OCI-LY3 (cell line): Measurements from ENCODE around the gene TTLL9.

Source experiments
- H2AFZ ChIP-seq: fragments of 200-600, 300-600 bp; shearing (Covaris generic); 2 replicates; pipeline ENCODE4 v1.6.0; 2014; ENCODE audit warnings: antibody characterized with exemption, low read depth, low read length
- H3K27ac ChIP-seq: fragments of 200-600, 300-600 bp; sonication (generic); 2 replicates; pipeline ENCODE4 v1.5.1; 2014; ENCODE audit warnings: mild to moderate bottlenecking, low read length, moderate library complexity, mixed read lengths
- H3K27me3 ChIP-seq: fragments of 200-600, 300-600 bp; sonication (generic); 2 replicates; pipeline ENCODE4 v1.6.1; 2014; ENCODE audit warnings: low read depth, low read length, mixed read lengths
- H3K36me3 ChIP-seq: fragments of 200-600, 300-600 bp; sonication (generic); replicated peaks from 2 replicates; pipeline ENCODE3; 2014; ENCODE audit warnings: low read depth, low read length, mixed read lengths
- H3K4me1 ChIP-seq: fragments of 300-600, 200-600 bp; sonication (generic); 2 replicates; pipeline ENCODE4 v1.6.1; 2014; ENCODE audit warnings: low read length, mixed read lengths
- H3K4me2 ChIP-seq: fragments of 200-600, 300-600 bp; sonication (generic); 2 replicates; pipeline ENCODE4 v1.6.1; 2014; ENCODE audit warnings: low read length, mixed read lengths
- H3K4me3 ChIP-seq: fragments of 300-600, 200-600 bp; sonication (generic); 2 replicates; pipeline ENCODE4 v1.5.1; 2014; ENCODE audit warnings: antibody characterized with exemption, mild to moderate bottlenecking, low read length, moderate library complexity
- H3K79me2 ChIP-seq: fragments of 300-600, 200-600 bp; shearing (Covaris generic); 2 replicates; pipeline ENCODE4 v1.6.1; 2014; ENCODE audit warnings: mild to moderate bottlenecking, low read length, mixed read lengths
- H3K9ac ChIP-seq: fragments of 300-600, 200-600 bp; shearing (Covaris generic); 2 replicates; pipeline ENCODE4 v1.6.0; 2014; ENCODE audit warnings: mild to moderate bottlenecking, low read length, moderate library complexity
- H3K9me3 ChIP-seq: fragments of 200-600, 300-600 bp; shearing (Covaris generic); 2 replicates; pipeline ENCODE4 v1.6.1; 2014; ENCODE audit warnings: low read length, mixed read lengths; ENCODE audit not compliant: insufficient read depth
- H4K20me1 ChIP-seq: fragments of 200-600, 300-600 bp; sonication (generic); 2 replicates; pipeline ENCODE4 v1.6.1; 2016; ENCODE audit warnings: low read length, mixed read lengths; ENCODE audit not compliant: insufficient read depth
- CTCF ChIP-seq: fragments of 200-600, 300-600 bp; sonication (generic); IDR thresholded peaks from 2 replicates; pipeline ENCODE4 v1.5.1; 2014; ENCODE audit warnings: antibody characterized with exemption, low read length, low read depth
- EZH2phosphoT487 ChIP-seq: fragments of 200-600 bp; shearing (Covaris generic); IDR thresholded peaks from 2 replicates; pipeline ENCODE4 v1.6.1; 2018; ENCODE audit warnings: antibody characterized with exemption, mixed run types, low read depth

The TTLL9 gene

GRCh38 chr20:31838646-31839292 is 31.7 kb upstream of the TTLL9 start:
- Histone ChIP-seq H3K4me2 (no peak overlapping the region), H2AFZ (no peak overlapping the region), H3K4me3 (no peak overlapping the region), H3K9ac (no peak overlapping the region), H3K9me3 (no peaks in the 10 kb centered on the region), H3K36me3 (no peaks in the 10 kb centered on the region), H3K79me2 (no peaks in the 10 kb centered on the region), H3K27ac (no peak overlapping the region), H4K20me1 (no peaks in the 10 kb centered on the region), H3K4me1 (peaks cover 7% of the 10 kb centered on the region), H3K27me3 (0 out of 2 replicates have a peak, but pooled peaks cover 3% of the 10 kb centered on the region)
- no peak for TF ChIP-seq EZH2phosphoT487
- no peak for TF ChIP-seq CTCF

- Histone ChIP-seq H3K27me3 (0 out of 2 replicates have a peak, but pooled peaks cover 3% of the 10 kb centered on the region), H3K9ac (no peak overlapping the region), H2AFZ (no peak overlapping the region), H3K9me3 (no peaks in the 10 kb centered on the region), H3K36me3 (no peaks in the 10 kb centered on the region), H3K27ac (no peak overlapping the region), H4K20me1 (no peaks in the 10 kb centered on the region), H3K79me2 (no peaks in the 10 kb centered on the region), H3K4me2 (no peak overlapping the region), H3K4me3 (no peak overlapping the region), H3K4me1 (peaks cover 7% of the 10 kb centered on the region)
- TF ChIP-seq CTCF = no peak
- no peak for TF ChIP-seq EZH2phosphoT487
Measured at GRCh38 chr20:31839782-31840487, 30.5 kb upstream of the TTLL9 start.

- Histone ChIP-seq H3K27ac (no peak overlapping the region), H3K4me1 (peaks cover 12% of the 10 kb centered on the region), H2AFZ (no peak overlapping the region), H3K4me3 (no peak overlapping the region), H3K79me2 (no peaks in the 10 kb centered on the region), H4K20me1 (no peaks in the 10 kb centered on the region), H3K27me3 (0 out of 2 replicates have a peak, but pooled peaks cover 3% of the 10 kb centered on the region), H3K36me3 (no peaks in the 10 kb centered on the region), H3K9me3 (no peaks in the 10 kb centered on the region), H3K9ac (no peak overlapping the region), H3K4me2 (no peak overlapping the region)
- TF ChIP-seq CTCF (no peak), EZH2phosphoT487 (no peak)
Measured at GRCh38 chr20:31840906-31841816, 29.3 kb upstream of the TTLL9 start.

GRCh38 chr20:31841928-31842327 is 28.5 kb upstream of the TTLL9 start:
- H4K20me1 ChIP-seq = no peaks in the 10 kb centered on the region
- no peaks in the 10 kb centered on the region for H3K9me3 ChIP-seq
- TF ChIP-seq EZH2phosphoT487 (no peak), CTCF (no peak)
- H3K36me3 ChIP-seq = no peaks in the 10 kb centered on the region
- H3K4me3 ChIP-seq = no peak overlapping the region
- no peak overlapping the region for H2AFZ ChIP-seq
- H3K79me2 ChIP-seq = no peaks in the 10 kb centered on the region
- no peak overlapping the region for H3K9ac ChIP-seq
- 0 out of 2 replicates have a peak, but pooled peaks cover 3% of the 10 kb centered on the region for H3K27me3 ChIP-seq
- no peak overlapping the region for H3K27ac ChIP-seq
- H3K4me1 ChIP-seq = peaks cover 11% of the 10 kb centered on the region
- no peak overlapping the region for H3K4me2 ChIP-seq
